ENCODE measurements around the gene SCN10A.

DNA sequence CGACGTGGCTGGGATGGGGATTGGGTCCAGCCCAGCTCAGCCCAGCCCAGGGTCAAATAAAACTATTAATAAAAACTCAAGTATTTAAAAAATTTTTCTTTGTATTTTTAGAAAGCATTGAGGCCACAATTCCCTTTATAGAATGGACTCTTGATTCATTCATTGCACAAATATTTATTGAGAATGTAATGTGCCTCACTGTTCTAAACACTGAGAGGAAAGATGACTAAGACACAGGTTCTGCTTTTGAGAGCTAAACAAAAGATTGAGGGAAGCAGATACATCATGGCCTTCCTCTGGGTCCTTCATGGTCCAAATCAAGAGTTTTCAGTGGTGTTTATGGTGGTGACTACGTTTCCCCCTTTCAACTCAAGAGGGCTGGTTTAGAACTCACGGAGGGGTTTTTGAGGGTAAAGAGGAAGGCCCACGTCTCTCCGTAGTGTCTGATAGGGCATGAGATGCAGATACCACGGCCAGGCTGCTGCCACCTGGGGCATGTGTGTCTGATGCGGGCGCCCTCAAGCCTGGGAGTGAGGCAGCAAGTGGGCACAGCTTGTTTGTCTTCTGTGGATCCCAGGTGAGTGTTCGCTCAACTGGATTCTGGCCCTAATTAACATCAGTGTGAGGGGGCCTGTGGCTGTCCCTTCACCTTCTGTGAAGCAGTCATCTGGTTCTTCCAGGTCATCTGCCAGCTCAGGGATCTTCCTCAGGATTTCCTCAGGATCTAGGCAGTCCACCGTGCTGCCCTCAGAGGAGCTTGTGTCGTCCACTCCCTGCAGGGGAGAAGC lies 93.0 kb downstream of the SCN10A start:
- TF ChIP-seq, protein P1, sequence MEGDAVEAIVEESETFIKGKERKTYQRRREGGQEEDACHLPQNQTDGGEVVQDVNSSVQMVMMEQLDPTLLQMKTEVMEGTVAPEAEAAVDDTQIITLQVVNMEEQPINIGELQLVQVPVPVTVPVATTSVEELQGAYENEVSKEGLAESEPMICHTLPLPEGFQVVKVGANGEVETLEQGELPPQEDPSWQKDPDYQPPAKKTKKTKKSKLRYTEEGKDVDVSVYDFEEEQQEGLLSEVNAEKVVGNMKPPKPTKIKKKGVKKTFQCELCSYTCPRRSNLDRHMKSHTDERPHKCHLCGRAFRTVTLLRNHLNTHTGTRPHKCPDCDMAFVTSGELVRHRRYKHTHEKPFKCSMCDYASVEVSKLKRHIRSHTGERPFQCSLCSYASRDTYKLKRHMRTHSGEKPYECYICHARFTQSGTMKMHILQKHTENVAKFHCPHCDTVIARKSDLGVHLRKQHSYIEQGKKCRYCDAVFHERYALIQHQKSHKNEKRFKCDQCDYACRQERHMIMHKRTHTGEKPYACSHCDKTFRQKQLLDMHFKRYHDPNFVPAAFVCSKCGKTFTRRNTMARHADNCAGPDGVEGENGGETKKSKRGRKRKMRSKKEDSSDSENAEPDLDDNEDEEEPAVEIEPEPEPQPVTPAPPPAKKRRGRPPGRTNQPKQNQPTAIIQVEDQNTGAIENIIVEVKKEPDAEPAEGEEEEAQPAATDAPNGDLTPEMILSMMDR (IDR thresholded peaks at IDR 0.05; ENCODE audit: insufficient read depth, low read length, poor library complexity, severe bottlenecking), result no peak
- no peak for TF ChIP-seq EZH2phosphoT487 (conservative IDR thresholded peaks at IDR 0.05; ENCODE audit: low read length)
